Neural progenitor cell (in vitro differentiated cells): ENCODE results near the gene NFIX. TPM values are rescaled to one million over a fixed set of nuclear protein-coding genes. Genes with fewer than 3 reads are reported as not detected.

Experiments
- DNase-seq: peaks from one replicate; pipeline ENCODE4 v3.0.0-alpha.2; 2016; ENCODE audit warnings: low spot score
- H2AFZ ChIP-seq: fragments of 200-600 bp; sonication (generic); replicated peaks from 2 replicates; pipeline ENCODE4 v1.6.1; 2016; ENCODE audit warnings: antibody characterized with exemption
- H3F3A ChIP-seq: fragments of 200-600 bp; sonication (generic); 2 replicates; pipeline ENCODE4 v1.6.1; 2016; ENCODE audit warnings: antibody characterized with exemption, low read depth
- H3K27ac ChIP-seq: fragments of 200-600 bp; sonication (generic); 2 replicates; pipeline ENCODE4 v1.5.1; 2016; ENCODE audit warnings: mild to moderate bottlenecking
- H3K27me3 ChIP-seq: fragments of 200-600 bp; sonication (generic); 2 replicates; pipeline ENCODE4 v1.6.1; 2016; ENCODE audit warnings: mild to moderate bottlenecking, moderate library complexity
- H3K36me3 ChIP-seq: fragments of 200-600 bp; sonication (generic); 2 replicates; pipeline ENCODE4 v1.5.1; 2016
- H3K4me1 ChIP-seq: fragments of 200-600 bp; sonication (generic); 2 replicates; pipeline ENCODE4 v1.6.1; 2016; ENCODE audit warnings: mixed run types
- H3K4me2 ChIP-seq: fragments of 200-600 bp; sonication (generic); 2 replicates; pipeline ENCODE4 v1.6.1; 2016
- H3K4me3 ChIP-seq: fragments of 200-600 bp; sonication (generic); 2 replicates; pipeline ENCODE4 v1.5.1; 2016
- H3K79me2 ChIP-seq: fragments of 200-600 bp; sonication (generic); 2 replicates; pipeline ENCODE4 v1.6.1; 2016; ENCODE audit warnings: low read depth
- H3K9ac ChIP-seq: fragments of 200-600 bp; sonication (generic); 2 replicates; pipeline ENCODE4 v1.6.1; 2016
- H3K9me3 ChIP-seq: fragments of 200-600 bp; sonication (generic); 2 replicates; pipeline ENCODE4 v1.5.1; 2016; ENCODE audit warnings: low read depth
- H4K20me1 ChIP-seq: fragments of 200-600 bp; sonication (generic); 2 replicates; pipeline ENCODE4 v1.6.1; 2016; ENCODE audit warnings: low read depth
- H3K27ac Mint-ChIP-seq: 3 replicates; pipeline ENCODE4 v1.8.0; 2021; ENCODE audit warnings: mixed read lengths
- H3K27me3 Mint-ChIP-seq: 2 replicates; pipeline ENCODE4 v1.8.0; 2022; ENCODE audit warnings: low read depth, mild to moderate bottlenecking, inconsistent platforms, moderate library complexity, mixed read lengths; ENCODE audit not compliant: insufficient read depth
- H3K36me3 Mint-ChIP-seq: 3 replicates; pipeline ENCODE4 v1.8.0; 2021; ENCODE audit warnings: mixed read lengths
- H3K4me1 Mint-ChIP-seq: 3 replicates; pipeline ENCODE4 v1.8.0; 2021; ENCODE audit warnings: mixed read lengths
- H3K4me3 Mint-ChIP-seq: 3 replicates; pipeline ENCODE4 v1.8.0; 2021; ENCODE audit warnings: mild to moderate bottlenecking, moderate library complexity, mixed read lengths
- H3K9me3 Mint-ChIP-seq: 3 replicates; pipeline ENCODE4 v1.8.0; 2020; ENCODE audit warnings: mixed read lengths
- CTCF ChIP-seq: fragments of 200-600 bp; sonication (generic); IDR thresholded peaks from 2 replicates; pipeline ENCODE4 v1.5.1; 2017; ENCODE audit warnings: antibody characterized with exemption, mild to moderate bottlenecking
- EZH2 ChIP-seq: fragments of 200-600 bp; sonication (generic); IDR thresholded peaks from 2 replicates; pipeline ENCODE4 v1.6.1; 2017; ENCODE audit warnings: antibody characterized with exemption, mild to moderate bottlenecking, moderate library complexity
- EZH2phosphoT487 ChIP-seq: fragments of 200-600 bp; sonication (generic); IDR thresholded peaks from 2 replicates; pipeline ENCODE4 v1.6.1; 2017; ENCODE audit warnings: antibody characterized with exemption
- total RNA-seq: library from RNA; depleted of rRNA; stranded (reverse); fragments of >200 nt; gene quantifications from 2 replicates; pipeline ENCODE4 v1.2.3, GENCODE V29; 2015; ENCODE audit warnings: low replicate concordance

NFIX gene
- total RNA-seq, 1 donor from 2014 or later = 0.06 TPM

GRCh38 chr19:13005861-13006370, 10.6 kb downstream of the NFIX start:
- H2AFZ ChIP-seq = no peak overlapping the region
- H3K79me2 ChIP-seq = no peaks in the 10 kb centered on the region
- no peaks in the 10 kb centered on the region for H3F3A ChIP-seq
- Mint-ChIP-seq H3K9me3 (peaks cover 5% of the 10 kb centered on the region), H3K4me1 (peaks cover 6% of the 10 kb centered on the region), H3K27me3 (peaks cover 65% of the 10 kb centered on the region), H3K27ac (no peak overlapping the region), H3K36me3 (no peaks in the 10 kb centered on the region), H3K4me3 (no peak overlapping the region)
- no peak overlapping the region for H3K9ac ChIP-seq
- no peak overlapping the region for H3K4me2 ChIP-seq
- DNase-seq = no peak
- H3K9me3 ChIP-seq = no peaks in the 10 kb centered on the region
- no peaks in the 10 kb centered on the region for H3K36me3 ChIP-seq
- H4K20me1 ChIP-seq = peaks cover 42% of the 10 kb centered on the region
- H3K27ac ChIP-seq = no peak overlapping the region
- TF ChIP-seq CTCF = no peak
- no peak for TF ChIP-seq EZH2
- TF ChIP-seq EZH2phosphoT487 = no peak
- no peaks in the 10 kb centered on the region for H3K4me1 ChIP-seq
- no peak overlapping the region for H3K4me3 ChIP-seq
- peaks cover 100% of the 10 kb centered on the region for H3K27me3 ChIP-seq

- H3K79me2 ChIP-seq = no peaks in the 10 kb centered on the region
- peaks cover 2% of the 10 kb centered on the region for H3K9me3 Mint-ChIP-seq
- no peak for DNase-seq
These were observed 11.4 kb downstream of the NFIX start for GRCh38 chr19:13006431-13007281.

GRCh38 chr19:13007292-13008045, 12.2 kb downstream of the NFIX start:
- Histone ChIP-seq H3K9me3 (no peaks in the 10 kb centered on the region), H4K20me1 (peaks cover 57% of the 10 kb centered on the region), H3K4me1 (no peaks in the 10 kb centered on the region), H3K9ac (no peak overlapping the region), H3F3A (no peaks in the 10 kb centered on the region), H3K4me3 (no peak overlapping the region), H2AFZ (no peak overlapping the region), H3K27me3 (peaks cover 100% of the 10 kb centered on the region), H3K4me2 (no peak overlapping the region), H3K79me2 (no peaks in the 10 kb centered on the region), H3K27ac (no peak overlapping the region), H3K36me3 (no peaks in the 10 kb centered on the region)
- Mint-ChIP-seq H3K4me1 (peaks cover 4% of the 10 kb centered on the region), H3K4me3 (no peak overlapping the region), H3K27me3 (peaks cover 74% of the 10 kb centered on the region), H3K36me3 (no peaks in the 10 kb centered on the region), H3K27ac (no peak overlapping the region), H3K9me3 (peaks cover 2% of the 10 kb centered on the region)
- no peak for DNase-seq
- TF ChIP-seq EZH2 (no peak), CTCF (no peak), EZH2phosphoT487 (peak; percentile 36)

More at GRCh38 chr19:13006431-13007281, 11.4 kb downstream of the NFIX start:
- Mint-ChIP-seq H3K4me1 (peaks cover 4% of the 10 kb centered on the region), H3K4me3 (no peak overlapping the region), H3K27me3 (peaks cover 68% of the 10 kb centered on the region), H3K27ac (no peak overlapping the region), H3K36me3 (no peaks in the 10 kb centered on the region)
- H3F3A ChIP-seq = no peaks in the 10 kb centered on the region
- no peak overlapping the region for H3K9ac ChIP-seq
- no peak overlapping the region for H3K4me3 ChIP-seq
- peaks cover 100% of the 10 kb centered on the region for H3K27me3 ChIP-seq
- H3K9me3 ChIP-seq = no peaks in the 10 kb centered on the region
- H4K20me1 ChIP-seq = peaks cover 49% of the 10 kb centered on the region
- no peak overlapping the region for H3K27ac ChIP-seq
- no peak overlapping the region for H2AFZ ChIP-seq
- H3K36me3 ChIP-seq = no peaks in the 10 kb centered on the region
- H3K4me1 ChIP-seq = no peaks in the 10 kb centered on the region
- TF ChIP-seq CTCF = no peak
- no peak for TF ChIP-seq EZH2
- TF ChIP-seq EZH2phosphoT487 = no peak
- no peak overlapping the region for H3K4me2 ChIP-seq
